IMR-90 (cell line): ENCODE measurements around the gene MDFIC2. TPM values are rescaled to one million over a fixed set of nuclear protein-coding genes. Genes with fewer than 3 reads are reported as not detected.

Experiments used
- ATAC-seq: fragments of 200-7000 bp; cut with Tn5 transposase; 2 replicates; pipeline ENCODE4 v1.9.1; 2020; ENCODE audit warnings: low read depth, mild to moderate bottlenecking, moderate library complexity
- BruUV-seq: library from RNA; stranded (reverse); fragments of 400-500 nt; replicated peaks from 2 replicates; lab custom pipeline; 2021; lab: Mats Ljungman, UMichigan
- CTCF ChIA-PET: fragments of 300-600 bp; formaldehyde crosslinking; extraction: SDS; loops from one replicate; lab custom pipeline; 2021; ENCODE audit warnings: antibody characterized with exemption; lab: Yijun Ruan, JAX
- POLR2A ChIA-PET: fragments of 300-600 bp; sonication (Branson Sonifier 250); formaldehyde crosslinking; loops from one replicate; lab custom pipeline; 2022; ENCODE audit warnings: antibody characterized with exemption; ENCODE audit not compliant: unreplicated experiment; lab: Charles Lee
- DNase-seq: peaks from one replicate; pipeline ENCODE4 v3.0.0; 2013
- H2AFZ ChIP-seq: replicated peaks from 2 replicates; pipeline ENCODE3; 2013; ENCODE audit warnings: low read length, mild to moderate bottlenecking; ENCODE audit not compliant: poor library complexity
- H2AK5ac ChIP-seq: 2 replicates; pipeline ENCODE4 v1.6.1; 2013; ENCODE audit warnings: low read depth, low read length, inconsistent platforms
- H2AK9ac ChIP-seq: replicated peaks from 2 replicates; pipeline ENCODE3; 2013; ENCODE audit warnings: mild to moderate bottlenecking, low read depth, low read length, moderate library complexity; ENCODE audit not compliant: poor library complexity
- H2BK120ac ChIP-seq: 2 replicates; pipeline ENCODE4 v1.6.1; 2013; ENCODE audit warnings: low read depth, low read length, inconsistent platforms
- H2BK15ac ChIP-seq: 3 replicates; pipeline ENCODE4 v1.6.1; 2013; ENCODE audit warnings: low read depth, low read length, inconsistent platforms
- H2BK20ac ChIP-seq: 2 replicates; pipeline ENCODE4 v1.6.1; 2013; ENCODE audit warnings: low read depth, mild to moderate bottlenecking, inconsistent platforms, low read length, moderate library complexity
- H2BK5ac ChIP-seq: 2 replicates; pipeline ENCODE4 v1.6.1; 2013; ENCODE audit warnings: mild to moderate bottlenecking, low read depth, low read length, inconsistent platforms; ENCODE audit not compliant: poor library complexity, severe bottlenecking
- H3K14ac ChIP-seq: replicated peaks from 2 replicates; pipeline ENCODE4 v1.6.1; 2013; ENCODE audit warnings: low read depth, low read length, inconsistent platforms
- H3K18ac ChIP-seq: 2 replicates; pipeline ENCODE4 v1.6.1; 2013; ENCODE audit warnings: low read depth, low read length, control low read depth
- H3K23ac ChIP-seq: 2 replicates; pipeline ENCODE4 v1.6.1; 2013; ENCODE audit warnings: low read depth, low read length, inconsistent platforms
- H3K27ac ChIP-seq: 2 replicates; pipeline ENCODE4 v1.5.1; 2013; ENCODE audit warnings: mild to moderate bottlenecking, control low read depth, low read length; ENCODE audit not compliant: insufficient read depth
- H3K27me3 ChIP-seq: 2 replicates; pipeline ENCODE4 v1.6.1; 2013; ENCODE audit warnings: low read length; ENCODE audit not compliant: control insufficient read depth, insufficient read depth
- H3K36me3 ChIP-seq: 2 replicates; pipeline ENCODE4 v1.6.1; 2013; ENCODE audit warnings: low read length, mixed read lengths; ENCODE audit not compliant: control insufficient read depth, insufficient read depth
- H3K4ac ChIP-seq: 2 replicates; pipeline ENCODE4 v1.6.1; 2013; ENCODE audit warnings: low read depth, low read length, inconsistent platforms
- H3K4me1 ChIP-seq: 2 replicates; pipeline ENCODE4 v1.6.1; 2013; ENCODE audit warnings: low read length, mixed read lengths; ENCODE audit not compliant: control insufficient read depth, insufficient read depth
- H3K4me2 ChIP-seq: 2 replicates; pipeline ENCODE4 v1.6.1; 2013; ENCODE audit warnings: low read depth, mild to moderate bottlenecking, control low read depth, low read length, moderate library complexity
- H3K4me3 ChIP-seq: 2 replicates; pipeline ENCODE4 v1.5.1; 2013; ENCODE audit warnings: low read depth, mild to moderate bottlenecking, control low read depth, low read length, moderate library complexity; ENCODE audit not compliant: insufficient read depth
- H3K56ac ChIP-seq: 2 replicates; pipeline ENCODE4 v1.6.1; 2013; ENCODE audit warnings: low read length, inconsistent platforms; ENCODE audit not compliant: insufficient read depth; ENCODE audit errors: extremely low read depth
- H3K79me1 ChIP-seq, 2 experiments: 2 replicates each; pipeline ENCODE4 v1.6.1; 2013; ENCODE audit warnings: low read length in 2 of 2, inconsistent platforms in 1 of 2, low read depth in 1 of 2
- H3K9ac ChIP-seq: 2 replicates; pipeline ENCODE4 v1.6.1; 2013; ENCODE audit warnings: low read depth, low read length, control low read depth
- H3K9me1 ChIP-seq: 2 replicates; pipeline ENCODE4 v1.6.1; 2013; ENCODE audit warnings: low read length, inconsistent platforms; ENCODE audit not compliant: insufficient read depth
- H3K9me3 ChIP-seq: 2 replicates; pipeline ENCODE4 v1.6.1; 2013; ENCODE audit warnings: low read length; ENCODE audit not compliant: control insufficient read depth, insufficient read depth
- H4K20me1 ChIP-seq: 2 replicates; pipeline ENCODE4 v1.6.1; 2013; ENCODE audit warnings: low read length, inconsistent platforms; ENCODE audit not compliant: insufficient read depth
- H4K5ac ChIP-seq: 2 replicates; pipeline ENCODE4 v1.6.1; 2013; ENCODE audit warnings: mild to moderate bottlenecking, low read depth, low read length, control low read depth
- H4K8ac ChIP-seq, 2 experiments: 2 replicates each; pipeline ENCODE4 v1.6.1; 2013; ENCODE audit warnings: low read depth in 2 of 2, low read length in 2 of 2, control low read depth in 1 of 2, inconsistent platforms in 1 of 2
- H4K91ac ChIP-seq: 2 replicates; pipeline ENCODE4 v1.6.1; 2013; ENCODE audit warnings: low read depth, low read length, inconsistent platforms; ENCODE audit not compliant: insufficient read depth
- CEBPB ChIP-seq: IDR thresholded peaks from 2 replicates; pipeline ENCODE4 v1.6.1; 2012; ENCODE audit warnings: low read depth, low read length, improper control_type of control experiment
- FOS ChIP-seq: fragments of 150-350 bp; IDR thresholded peaks from 2 replicates; pipeline ENCODE4 v1.6.1; 2016; ENCODE audit warnings: low read depth, low read length
- NFE2L2 ChIP-seq: fragments of 150-350 bp; IDR thresholded peaks from 2 replicates; pipeline ENCODE4 v1.6.1; 2016; ENCODE audit warnings: low read depth, mild to moderate bottlenecking, low read length
- WGBS, 2 experiments: methylation state at CpG; one replicate each; pipeline versions ENCODE4 v1.1.5 to v1.1.7; 2013; ENCODE audit warnings: missing lambda C conversion rate in 2 of 2; ENCODE audit not compliant: insufficient read length in 1 of 2; ENCODE audit errors: extremely low coverage in 2 of 2; 5-methylcytosine and 5-hydroxymethylcytosine counted together
- dilution Hi-C: fragments of 300-500 bp; cut with HindIII; formaldehyde crosslinking; loops from one replicate; pipeline ENCODE4 v1.14.3; 2018; ENCODE audit warnings: low sequenced_read_pairs; ENCODE audit not compliant: unreplicated experiment
- in situ Hi-C: fragments of 300-500 bp; cut with MboI; formaldehyde crosslinking; loops from 3 replicates; pipeline ENCODE4 v1.14.3; 2019; ENCODE audit warnings: low sequenced_read_pairs, inconsistent platforms, mixed read lengths
- intact Hi-C: fragments of 100-400 bp; cut with micrococcal nuclease; formaldehyde crosslinking; loops from 2 replicates; pipeline ENCODE4 v1.10.0; 2022
- polyA plus RNA-seq, 3 experiments: library from polyadenylated mRNA; depleted of rRNA; stranded (reverse); fragments of >200 nt; gene quantifications; 2 replicates each; pipeline ENCODE4 v1.2.3, GENCODE V29; 2012; ENCODE audit warnings: low replicate concordance in 1 of 3
- total RNA-seq: library from RNA; depleted of rRNA; stranded (reverse); fragments of >200 nt; gene quantifications from 2 replicates; pipeline ENCODE4 v1.2.3, GENCODE V29; 2012

Gene MDFIC2
- total and polyA plus RNA-seq, 2 of the 4 experiments (the other 2 are of a cell fraction) = not detected

DNA sequence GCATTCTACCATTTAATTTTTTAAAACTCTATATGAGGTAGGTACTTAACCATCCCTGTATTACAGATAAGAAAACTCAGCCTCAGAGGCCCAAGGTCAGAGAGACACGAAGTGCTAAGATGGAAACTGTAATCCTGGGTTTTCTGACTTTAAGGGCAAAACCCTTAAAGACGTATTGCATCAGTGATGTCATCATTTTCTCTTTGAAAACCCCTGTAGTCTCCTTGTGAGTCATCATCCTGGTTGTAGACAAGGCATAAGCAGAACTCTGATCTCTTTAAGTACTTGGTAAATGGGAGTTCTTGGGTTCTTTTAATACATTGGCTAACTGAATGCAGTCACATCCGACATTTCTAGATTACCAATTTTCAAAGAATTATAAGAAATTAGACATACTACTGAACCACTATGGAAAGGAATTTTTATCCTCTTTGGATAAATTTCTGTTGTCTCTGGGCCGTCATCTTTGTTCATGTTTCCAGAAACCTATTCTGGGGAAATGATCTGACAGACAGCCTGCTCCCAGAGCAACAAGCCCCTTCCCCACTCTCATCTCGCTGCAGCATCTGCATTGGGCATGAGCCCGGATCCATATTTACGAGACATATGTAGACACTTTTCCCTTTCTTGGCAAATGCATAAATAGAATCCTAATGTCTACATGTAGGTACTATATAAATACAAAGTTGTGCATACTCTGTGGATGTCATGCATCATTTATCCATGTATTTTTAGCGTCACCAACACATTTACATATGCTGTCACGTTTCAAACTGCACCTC lies 48.7 kb upstream of the MDFIC2 start:
- dilution Hi-C loops = no loop called here
- intact Hi-C loops = no loop called here
- H4K5ac ChIP-seq = no peak overlapping the region
- H3K4ac ChIP-seq = no peak overlapping the region
- no peaks in the 10 kb centered on the region for H3K9me3 ChIP-seq
- no peak overlapping the region for H3K23ac ChIP-seq
- H2AK9ac ChIP-seq = no peak overlapping the region
- no peak overlapping the region for H3K27ac ChIP-seq
- peak; percentile 30; the same call in 1 of the 2 replicates for TF ChIP-seq CEBPB
- peak; percentile 35; the same call in 1 of the 2 replicates for TF ChIP-seq FOS
- no peak for TF ChIP-seq NFE2L2
- H4K20me1 ChIP-seq = no peaks in the 10 kb centered on the region
- no peak overlapping the region for H2AK5ac ChIP-seq
- CTCF ChIA-PET = no interaction called here
- in situ Hi-C loops = no loop called here
- no TSS peak for BruUV-seq
- H3K4me3 ChIP-seq = no peak overlapping the region
- no peaks in the 10 kb centered on the region for H3K36me3 ChIP-seq
- H2BK20ac ChIP-seq = no peak overlapping the region
- DNase-seq (peak; percentile 36), ATAC-seq (no peak)
- H3K4me1 ChIP-seq = no peaks in the 10 kb centered on the region
- no peak overlapping the region for H3K4me2 ChIP-seq
- no peak overlapping the region for H3K56ac ChIP-seq
- WGBS, 2 experiments = 40% methylated on average over 1 of the region's 9 CpGs; no CpG with 5 or more reads in 1 of the 2 experiments
- no peak overlapping the region for H3K14ac ChIP-seq
- no peak overlapping the region for H4K8ac ChIP-seq
- H4K91ac ChIP-seq = no peak overlapping the region
- no peak overlapping the region for H2BK5ac ChIP-seq
- H3K18ac ChIP-seq = no peak overlapping the region
- no peak overlapping the region for H2BK15ac ChIP-seq
- no peaks in the 10 kb centered on the region for H3K79me1 ChIP-seq
- no peak overlapping the region for H3K9ac ChIP-seq
- no peak overlapping the region for H2BK120ac ChIP-seq
- POLR2A ChIA-PET = no interaction called here
- H3K27me3 ChIP-seq = no peaks in the 10 kb centered on the region
- no peak overlapping the region for H2AFZ ChIP-seq
- no peaks in the 10 kb centered on the region for H3K9me1 ChIP-seq
